ENCODE data around the gene RNF224. TPM values are rescaled to one million over a fixed set of nuclear protein-coding genes. Genes with fewer than 3 reads are reported as not detected.

RNF224 gene
- polyA plus RNA-seq, 3 donors, result not detected

GRCh38 chr9:137251194-137251461, 23.8 kb downstream of the RNF224 start, which contains the start of gene STPG3:
TSS of gene STPG3 (plus strand) at chr9:137251286. CDS start at chr9:137251287, 1 bp downstream.
- no peak within 1 kb of the TSS for H3K27ac ChIP-seq (ENCODE audit: low read depth in 1 of 2, low read length in 2 of 2)
- H3K36me3 ChIP-seq (replicated peaks in 1 of 2; ENCODE audit: control insufficient read depth in 1 of 2, insufficient read depth in 2 of 2, low read length in 2 of 2), result no peaks in the 10 kb centered on the region
- H3K4me3 Mint-ChIP-seq, result no peak within 1 kb of the TSS
- no peak within 1 kb of the TSS for H3K4me3 ChIP-seq (replicated peaks in 1 of 3; ENCODE audit: low read depth in 2 of 3, low read length in 3 of 3)
- no peaks in the 10 kb centered on the region for H3K9me3 Mint-ChIP-seq
- H3K4me2 ChIP-seq (replicated peaks; ENCODE audit: extremely low read depth, low read length, poor library complexity, severe bottlenecking), result no peak within 1 kb of the TSS
- peaks cover 0 to 1% of the 10 kb centered on the region in 2 donors for H3K36me3 Mint-ChIP-seq
- 96% methylated on average over 4 of the region's 4 CpGs for WGBS (ENCODE audit: insufficient coverage)
- no peaks in the 10 kb centered on the region for H3K27me3 ChIP-seq (ENCODE audit: control insufficient read depth in 2 of 2, insufficient read depth in 2 of 2, low read length in 2 of 2)
- TF ChIP-seq CTCF (IDR thresholded peaks at IDR 0.05), result no peak
- no peak within 1 kb of the TSS for H3K9ac ChIP-seq (ENCODE audit: insufficient read depth, low read length, poor library complexity, severe bottlenecking)
- H2AFZ ChIP-seq (ENCODE audit: insufficient read depth, low read depth, low read length, poor library complexity, severe bottlenecking), result no peak within 1 kb of the TSS
- intact Hi-C loops (cut with micrococcal nuclease), result no loop called here
- no peak for DNase-seq
- no peak within 1 kb of the TSS for H3K27ac Mint-ChIP-seq
- peaks cover 9% of the 10 kb centered on the region for H4K20me1 ChIP-seq (ENCODE audit: insufficient read depth, low read length)
- peaks cover 8% of the 10 kb centered on the region for H3K79me2 ChIP-seq (ENCODE audit: insufficient read depth, low read length)
- no peaks in the 10 kb centered on the region for H3K9me3 ChIP-seq (replicated peaks in 1 of 2; ENCODE audit: control insufficient read depth in 1 of 2, insufficient read depth in 1 of 2, low read length in 2 of 2)
- peaks cover 10% of the 10 kb centered on the region for H3K4me1 Mint-ChIP-seq
- H3K4me1 ChIP-seq (ENCODE audit: control insufficient read depth in 1 of 2, insufficient read depth in 2 of 2, low read length in 2 of 2), result peaks cover 12 to 17% of the 10 kb centered on the region in 2 donors
- H3K27me3 Mint-ChIP-seq (ENCODE audit: low read depth in 3 of 3), result peaks cover 5 to 10% (median 6%) of the 10 kb centered on the region in 3 donors

- no peaks in the 10 kb centered on the region for H3K9me3 Mint-ChIP-seq
- no peak overlapping the region for H3K9ac ChIP-seq (ENCODE audit: insufficient read depth, low read length, poor library complexity, severe bottlenecking)
- peaks cover 18 to 23% of the 10 kb centered on the region in 2 donors for H3K4me1 ChIP-seq (ENCODE audit: control insufficient read depth in 1 of 2, insufficient read depth in 2 of 2, low read length in 2 of 2)
- H3K4me3 Mint-ChIP-seq, result no peak overlapping the region
- H3K4me2 ChIP-seq (replicated peaks; ENCODE audit: extremely low read depth, low read length, poor library complexity, severe bottlenecking), result no peak overlapping the region
- no peak overlapping the region for H2AFZ ChIP-seq (ENCODE audit: insufficient read depth, low read depth, low read length, poor library complexity, severe bottlenecking)
- no peaks in the 10 kb centered on the region for H3K9me3 ChIP-seq (replicated peaks in 1 of 2; ENCODE audit: control insufficient read depth in 1 of 2, insufficient read depth in 1 of 2, low read length in 2 of 2)
- intact Hi-C loops (cut with micrococcal nuclease), result no loop called here
- H3K79me2 ChIP-seq (ENCODE audit: insufficient read depth, low read length), result peaks cover 14% of the 10 kb centered on the region
- peaks cover 16% of the 10 kb centered on the region for H3K4me1 Mint-ChIP-seq
- H4K20me1 ChIP-seq (ENCODE audit: insufficient read depth, low read length), result peaks cover 14% of the 10 kb centered on the region
- peaks cover 0 to 7% of the 10 kb centered on the region in 2 donors for H3K36me3 Mint-ChIP-seq
- H3K27ac Mint-ChIP-seq, result no peak overlapping the region
- no peaks in the 10 kb centered on the region for H3K27me3 ChIP-seq (ENCODE audit: control insufficient read depth in 2 of 2, insufficient read depth in 2 of 2, low read length in 2 of 2)
- H3K27me3 Mint-ChIP-seq (ENCODE audit: low read depth in 3 of 3), result peaks cover 5 to 10% (median 6%) of the 10 kb centered on the region in 3 donors
- DNase-seq, result no peak
- WGBS (ENCODE audit: insufficient coverage), result 93% methylated on average over 7 of the region's 22 CpGs
- no peak for TF ChIP-seq CTCF (IDR thresholded peaks at IDR 0.05)
- no peak overlapping the region for H3K27ac ChIP-seq (ENCODE audit: low read depth in 1 of 2, low read length in 2 of 2)
- peaks cover 1 to 3% of the 10 kb centered on the region in 2 donors for H3K36me3 ChIP-seq (replicated peaks in 1 of 2; ENCODE audit: control insufficient read depth in 1 of 2, insufficient read depth in 2 of 2, low read length in 2 of 2)
- H3K4me3 ChIP-seq (replicated peaks in 1 of 3; ENCODE audit: low read depth in 2 of 3, low read length in 3 of 3), result no peak overlapping the region
Observed at GRCh38 chr9:137251490-137252268, 24.4 kb downstream of the RNF224 start.
